ENCODE measurements around the gene GTF2A1.
"Not testable (repeated sequence)": the region's sequence is repeated elsewhere in the genome, so short reads cannot be mapped to it uniquely, and the experiment has no call there.

GTF2A1 gene

GRCh38 chr14:81246461-81247270, 25.9 kb upstream of the GTF2A1 start:
- no peak for DNase-seq (ENCODE audit: low read depth in 2 of 2)
- H3K4me3 ChIP-seq (replicated peaks in 1 of 2; ENCODE audit: low read depth in 2 of 2, low read length in 2 of 2) = no peak overlapping the region
- TF ChIP-seq, protein P1, sequence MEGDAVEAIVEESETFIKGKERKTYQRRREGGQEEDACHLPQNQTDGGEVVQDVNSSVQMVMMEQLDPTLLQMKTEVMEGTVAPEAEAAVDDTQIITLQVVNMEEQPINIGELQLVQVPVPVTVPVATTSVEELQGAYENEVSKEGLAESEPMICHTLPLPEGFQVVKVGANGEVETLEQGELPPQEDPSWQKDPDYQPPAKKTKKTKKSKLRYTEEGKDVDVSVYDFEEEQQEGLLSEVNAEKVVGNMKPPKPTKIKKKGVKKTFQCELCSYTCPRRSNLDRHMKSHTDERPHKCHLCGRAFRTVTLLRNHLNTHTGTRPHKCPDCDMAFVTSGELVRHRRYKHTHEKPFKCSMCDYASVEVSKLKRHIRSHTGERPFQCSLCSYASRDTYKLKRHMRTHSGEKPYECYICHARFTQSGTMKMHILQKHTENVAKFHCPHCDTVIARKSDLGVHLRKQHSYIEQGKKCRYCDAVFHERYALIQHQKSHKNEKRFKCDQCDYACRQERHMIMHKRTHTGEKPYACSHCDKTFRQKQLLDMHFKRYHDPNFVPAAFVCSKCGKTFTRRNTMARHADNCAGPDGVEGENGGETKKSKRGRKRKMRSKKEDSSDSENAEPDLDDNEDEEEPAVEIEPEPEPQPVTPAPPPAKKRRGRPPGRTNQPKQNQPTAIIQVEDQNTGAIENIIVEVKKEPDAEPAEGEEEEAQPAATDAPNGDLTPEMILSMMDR (IDR thresholded peaks at IDR 0.05; ENCODE audit: low read depth, low read length) = no peak

DNA sequence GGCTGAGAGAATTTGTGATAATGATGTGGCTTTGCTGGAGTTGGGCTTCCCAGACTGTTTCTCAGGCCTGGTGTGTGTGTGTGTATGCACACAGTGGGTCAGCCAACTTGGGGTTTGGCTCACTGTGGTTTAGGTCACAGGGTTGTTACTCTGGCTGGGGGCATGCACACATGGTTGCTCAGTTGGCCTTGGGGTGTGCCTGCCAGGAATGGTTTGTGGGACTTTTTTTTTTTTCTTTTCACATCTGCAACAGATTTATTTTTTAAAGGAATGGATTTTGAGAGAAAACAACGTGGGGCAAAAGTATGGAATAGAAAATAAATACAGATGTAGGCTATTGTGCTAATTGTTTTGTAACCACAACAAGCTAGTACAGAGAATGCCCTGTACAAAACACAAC, 25.0 kb upstream of the GTF2A1 start:
- TF ChIP-seq, protein P1 (IDR thresholded peaks at IDR 0.05; ENCODE audit: low read depth, low read length) = no peak
- no peak for DNase-seq (ENCODE audit: low read depth in 2 of 2)
- no peak overlapping the region for H3K4me3 ChIP-seq (replicated peaks in 1 of 2; ENCODE audit: low read depth in 2 of 2, low read length in 2 of 2)

DNA sequence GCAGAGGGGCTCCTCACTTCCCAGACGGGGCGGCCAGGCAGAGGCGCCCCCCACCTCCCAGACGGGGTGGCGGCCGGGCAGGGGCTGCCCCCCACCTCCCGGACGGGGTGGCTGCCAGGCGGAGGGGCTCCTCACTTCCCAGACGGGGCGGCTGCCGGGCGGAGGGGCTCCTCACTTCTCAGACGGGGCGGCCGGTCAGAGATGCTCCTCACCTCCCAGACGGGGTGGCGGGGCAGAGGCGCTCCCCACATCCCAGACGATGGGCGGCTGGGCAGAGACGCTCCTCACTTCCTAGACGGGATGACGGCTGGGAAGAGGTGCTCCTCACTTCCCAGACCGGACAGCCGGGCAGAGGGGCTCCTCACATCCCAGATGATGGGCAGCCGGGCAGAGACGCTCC, 23.7 kb upstream of the GTF2A1 start:
- DNase-seq (ENCODE audit: low read depth in 2 of 2); H3K4me3 ChIP-seq (replicated peaks in 1 of 2; ENCODE audit: low read depth in 2 of 2, low read length in 2 of 2): not testable (repeated sequence)

GRCh38 chr14:81243499-81243898, 22.7 kb upstream of the GTF2A1 start:
- TF ChIP-seq, protein P1 (IDR thresholded peaks at IDR 0.05; ENCODE audit: low read depth, low read length) = no peak
- no peak overlapping the region for H3K4me3 ChIP-seq (replicated peaks in 1 of 2; ENCODE audit: low read depth in 2 of 2, low read length in 2 of 2)
- DNase-seq (ENCODE audit: low read depth in 2 of 2) = no peak

- not testable (repeated sequence) for H3K4me3 ChIP-seq (replicated peaks in 1 of 2; ENCODE audit: low read depth in 2 of 2, low read length in 2 of 2); DNase-seq (ENCODE audit: low read depth in 2 of 2)
Measured at GRCh38 chr14:81236849-81237248, 16.1 kb upstream of the GTF2A1 start.

- DNase-seq (ENCODE audit: low read depth in 2 of 2) = no peak
- TF ChIP-seq, protein P1 (IDR thresholded peaks at IDR 0.05; ENCODE audit: low read depth, low read length) = no peak
- no peak overlapping the region for H3K4me3 ChIP-seq (replicated peaks in 1 of 2; ENCODE audit: low read depth in 2 of 2, low read length in 2 of 2)
Measured at GRCh38 chr14:81236138-81236537, 15.4 kb upstream of the GTF2A1 start.

DNA sequence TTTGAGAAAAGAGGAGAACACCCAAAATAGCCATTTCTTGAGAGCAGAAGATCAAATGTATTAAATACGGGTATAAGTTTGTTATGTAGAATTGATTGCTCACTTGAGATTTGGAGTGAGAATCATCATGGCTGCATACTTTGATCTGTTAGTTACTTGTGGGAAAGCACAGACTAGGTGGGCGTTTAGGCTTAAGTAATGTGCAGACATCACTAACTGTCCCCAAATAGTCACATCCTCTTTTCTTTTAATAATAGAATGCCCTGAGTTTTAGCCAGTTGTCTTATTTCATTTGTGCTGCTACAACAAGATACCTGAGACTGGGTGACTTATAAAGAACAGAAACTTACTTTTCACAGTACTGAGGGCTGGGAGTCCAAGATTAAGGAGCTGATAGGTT, 14.3 kb upstream of the GTF2A1 start:
- no peak for DNase-seq (ENCODE audit: low read depth in 2 of 2)
- TF ChIP-seq, protein P1 (IDR thresholded peaks at IDR 0.05; ENCODE audit: low read depth, low read length) = no peak
- H3K4me3 ChIP-seq (replicated peaks in 1 of 2; ENCODE audit: low read depth in 2 of 2, low read length in 2 of 2) = no peak overlapping the region

DNA sequence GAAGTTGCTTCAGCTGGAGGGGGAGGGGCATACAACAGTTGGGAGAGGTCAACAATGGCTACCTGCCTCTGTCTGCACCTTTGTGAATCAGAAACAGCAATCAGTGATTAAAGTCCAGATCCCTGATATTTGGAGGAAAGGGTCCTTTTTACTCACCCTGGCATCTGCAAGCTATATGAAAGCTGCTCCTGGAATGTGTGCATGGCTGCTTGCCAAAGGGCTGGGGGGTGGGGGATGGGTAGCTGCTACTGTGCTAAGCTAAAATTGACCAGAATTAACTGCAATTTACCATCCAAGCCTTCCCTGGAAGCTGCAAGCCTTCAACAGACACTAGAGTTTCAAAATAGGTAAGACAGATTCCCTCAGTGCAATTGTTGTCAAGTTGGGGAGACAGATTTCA, 13.5 kb upstream of the GTF2A1 start:
- H3K4me3 ChIP-seq (replicated peaks in 1 of 2; ENCODE audit: low read depth in 2 of 2, low read length in 2 of 2) = no peak overlapping the region
- peak; percentile 25 to 31 for DNase-seq (ENCODE audit: low read depth in 2 of 2)
- TF ChIP-seq, protein P1 (IDR thresholded peaks at IDR 0.05; ENCODE audit: low read depth, low read length) = no peak
